Measurements from ENCODE around the gene NRROS. TPM values are rescaled to one million over a fixed set of nuclear protein-coding genes. Genes with fewer than 3 reads are reported as not detected.
A peak's percentile ranks its signal among the peaks of the same experiment; 100 is the strongest.

NRROS gene
- total and polyA plus RNA-seq, 10 of the 15 experiments (the other 5 are each of a cell fraction or from before 2014, with no cell fraction given), result 0.35 to 42.2 (median 12.6) TPM

DNA sequence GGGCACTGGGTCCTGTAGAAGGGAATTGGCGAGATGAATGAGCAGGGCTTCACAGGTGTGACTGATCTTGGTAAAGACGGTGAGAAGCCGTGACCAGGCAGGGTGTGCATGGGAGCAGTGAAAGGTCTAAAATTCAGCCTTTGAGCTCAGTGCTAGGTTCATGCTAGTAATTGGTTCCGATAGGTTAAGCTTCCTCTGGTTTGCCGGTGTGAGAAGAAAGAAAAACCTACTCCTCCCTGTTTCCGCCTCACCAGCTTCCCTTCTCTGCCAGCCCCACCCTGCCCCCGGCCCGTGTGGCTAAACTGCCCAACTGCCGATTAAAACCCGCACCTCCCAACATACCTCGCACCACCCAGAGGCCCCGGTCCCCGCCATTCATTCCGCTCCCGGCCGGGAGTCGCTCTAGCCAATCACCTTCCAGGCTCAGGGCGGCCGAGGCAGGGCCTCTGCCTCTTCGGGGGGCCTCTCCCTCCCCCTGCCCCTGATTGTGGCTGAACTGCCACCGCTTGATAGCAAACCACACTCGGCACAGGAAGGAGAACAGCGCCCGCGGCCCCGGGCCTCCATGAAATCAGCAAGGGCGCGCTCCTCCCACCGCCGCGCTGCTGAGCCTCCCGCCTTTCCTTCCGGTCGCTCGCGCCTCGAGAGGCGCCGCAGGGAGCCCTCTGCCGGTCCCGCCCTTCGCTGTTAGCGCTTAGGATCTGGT is 7.3 kb upstream of the NRROS start (continued):
- TF ChIP-seq HDAC6 (IDR thresholded peaks at IDR 0.05; ENCODE audit: unreplicated experiment) (peak; percentile 80), NR2F1 (conservative IDR thresholded peaks at IDR 0.05) (0 out of 2 replicates have a peak, but pooled peaks have one; percentile 39), RBBP5 (conservative IDR thresholded peaks at IDR 0.05) (no peak), STAT1 (conservative IDR thresholded peaks at IDR 0.05) (no peak), IKZF1 (conservative IDR thresholded peaks at IDR 0.05) (peak; percentile 83), NFXL1 (IDR thresholded peaks at IDR 0.05; ENCODE audit: borderline replicate concordance) (no peak), RELA (IDR thresholded peaks at IDR 0.05; ENCODE audit: borderline replicate concordance, partially characterized antibody) (no peak), YBX1 (IDR thresholded peaks at IDR 0.05) (no peak)
- TF ChIP-seq, protein P1, sequence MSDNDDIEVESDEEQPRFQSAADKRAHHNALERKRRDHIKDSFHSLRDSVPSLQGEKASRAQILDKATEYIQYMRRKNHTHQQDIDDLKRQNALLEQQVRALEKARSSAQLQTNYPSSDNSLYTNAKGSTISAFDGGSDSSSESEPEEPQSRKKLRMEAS (IDR thresholded peaks at IDR 0.05; ENCODE audit: low read depth, low read length), result peak; percentile 69
- TF ChIP-seq, protein P2, sequence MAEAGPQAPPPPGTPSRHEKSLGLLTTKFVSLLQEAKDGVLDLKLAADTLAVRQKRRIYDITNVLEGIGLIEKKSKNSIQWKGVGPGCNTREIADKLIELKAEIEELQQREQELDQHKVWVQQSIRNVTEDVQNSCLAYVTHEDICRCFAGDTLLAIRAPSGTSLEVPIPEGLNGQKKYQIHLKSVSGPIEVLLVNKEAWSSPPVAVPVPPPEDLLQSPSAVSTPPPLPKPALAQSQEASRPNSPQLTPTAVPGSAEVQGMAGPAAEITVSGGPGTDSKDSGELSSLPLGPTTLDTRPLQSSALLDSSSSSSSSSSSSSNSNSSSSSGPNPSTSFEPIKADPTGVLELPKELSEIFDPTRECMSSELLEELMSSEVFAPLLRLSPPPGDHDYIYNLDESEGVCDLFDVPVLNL (IDR thresholded peaks at IDR 0.05; ENCODE audit: low read depth, low read length), result no peak

DNA sequence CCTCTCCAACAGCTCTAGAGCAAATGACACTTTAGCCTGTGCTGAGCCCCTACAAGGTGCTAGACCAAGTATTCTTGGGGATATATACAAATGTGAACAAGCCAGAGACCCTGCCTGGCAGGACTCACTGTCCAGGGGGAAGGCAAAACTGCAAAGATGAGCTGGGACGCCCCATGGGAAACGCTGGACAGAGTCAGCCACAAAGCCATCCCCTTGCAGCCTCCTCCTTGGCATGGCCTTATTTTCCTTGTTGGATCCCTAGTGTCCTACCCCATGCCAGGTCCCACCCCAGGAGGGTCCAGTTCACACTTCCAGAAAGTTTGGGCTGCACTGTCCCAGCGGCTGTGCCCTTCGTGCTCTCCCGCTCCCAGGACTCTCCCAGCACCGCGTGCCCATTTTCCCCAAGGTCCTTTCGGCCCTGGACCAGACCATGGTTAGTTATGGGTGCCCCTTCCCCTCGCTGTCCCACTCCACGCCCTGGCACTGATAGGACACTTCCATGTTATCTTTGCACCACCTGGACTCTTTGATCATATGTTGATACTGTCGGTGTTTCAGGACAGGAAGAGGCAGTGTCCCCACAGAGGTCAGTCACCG is 5.8 kb upstream of the NRROS start:
- in situ Hi-C loops (cut with MboI), result no loop called here
- TF ChIP-seq SMARCA5 (IDR thresholded peaks at IDR 0.05) (0 out of 2 replicates have a peak, but pooled peaks have one; percentile 67), PAX8 (IDR thresholded peaks at IDR 0.05) (no peak), CBFB (IDR thresholded peaks at IDR 0.05; ENCODE audit: low read depth) (no peak), POLR2AphosphoS5 (IDR thresholded peaks at IDR 0.05; ENCODE audit: low read length) (peak; percentile 69), HCFC1 (IDR thresholded peaks at IDR 0.05; ENCODE audit: low read length) (0 out of 2 replicates have a peak, but pooled peaks have one; percentile 4), LARP7 (IDR thresholded peaks at IDR 0.05) (0 out of 2 replicates have a peak, but pooled peaks have one; percentile 42), SMC3 (IDR thresholded peaks at IDR 0.05; ENCODE audit: borderline replicate concordance, low read length) (no peak), POLR2A (IDR thresholded peaks at IDR 0.05; ENCODE audit: low read depth, low read length) (peak; percentile 36; the same call in 1 of the 2 replicates), ETV6 (conservative IDR thresholded peaks at IDR 0.05 in 1 of 2, IDR thresholded peaks at IDR 0.05 in 1 of 2; ENCODE audit: borderline replicate concordance in 1 of 2, low read depth in 1 of 2) (0 out of 4 replicates have a peak, but pooled peaks of 1 of the 2 experiments have one; percentile 1)
- intact Hi-C loops (cut with micrococcal nuclease; ENCODE audit: unreplicated experiment), result loop anchor here (2.0 kb wide), 1 partner anchor 25 kb away; no protein-coding TSS in a partner anchor
- WGBS (ENCODE audit: insufficient coverage, insufficient replicate concordance, low lambda C conversion rate, missing lambda C conversion rate), result 71% methylated on average over 12 of the region's 12 CpGs
- no peaks in the 10 kb centered on the region for H3K9me3 ChIP-seq (replicated peaks; ENCODE audit: control insufficient read depth, insufficient read depth, low read length)
- FAIRE-seq (no peak), DNase-seq (ENCODE audit: low read depth, low spot score) (no peak), ATAC-seq (0 out of 3 replicates have a peak, but pooled peaks have one; percentile 1)
- SMC1A ChIA-PET (ENCODE audit: uncharacterized antibody, unreplicated experiment), result interaction anchor here (4.2 to 8.3 kb wide), 2 partner anchors 9 to 53 kb away, joined by 26 to 82 read pairs; partner anchors contain the start of gene NRROS
- H3K4me2 ChIP-seq (ENCODE audit: control insufficient read depth, insufficient read depth), result peak overlapping the region; percentile 85
- H3K36me3 ChIP-seq (ENCODE audit: control insufficient read depth in 2 of 2, insufficient read depth in 2 of 2, low read length in 1 of 2), result no peaks in the 10 kb centered on the region
- peak overlapping the region; percentile 97 for H3K9ac ChIP-seq (ENCODE audit: control insufficient read depth, insufficient read depth, low read length)
- no peaks in the 10 kb centered on the region for H4K20me1 ChIP-seq (ENCODE audit: control insufficient read depth, insufficient read depth)
- H3K4me3 ChIP-seq, result peak overlapping the region; percentile 72
- H3K4me1 ChIP-seq (ENCODE audit: control insufficient read depth, insufficient read depth, low read length), result peaks cover 42% of the 10 kb centered on the region
- CTCF ChIA-PET, result interaction anchor here (0.7 to 2.1 kb wide), 4 partner anchors 9 to 335 kb away, joined by 3 to 12 read pairs (median 3); partner anchors contain the start of gene PIGZ
- peaks cover 12% of the 10 kb centered on the region for H3K79me2 ChIP-seq (ENCODE audit: control insufficient read depth, insufficient read depth, low read length)
- POLR2A ChIA-PET, result interaction anchor here (0.6 to 5.6 kb wide), 4 partner anchors 7 to 519 kb away, joined by 3 to 59 read pairs (median 12); partner anchors contain the start of gene NRROS
- RAD21 ChIA-PET (ENCODE audit: unreplicated experiment), result interaction anchor here (1.2 to 6.0 kb wide), 3 partner anchors 8 to 51 kb away, joined by 5 to 49 read pairs (median 31); partner anchors contain the start of gene NRROS
- no TSS peak for BruUV-seq (replicated peaks)
- no peak overlapping the region for H2AFZ ChIP-seq (ENCODE audit: control insufficient read depth, low read depth, low read length)
- H3K27ac ChIP-seq (ENCODE audit: control insufficient read depth, insufficient read depth), result peak overlapping the region; percentile 98
- H3K27me3 ChIP-seq (replicated peaks in 1 of 2; ENCODE audit: control insufficient read depth in 2 of 2, insufficient read depth in 2 of 2, low read length in 1 of 2), result no peaks in the 10 kb centered on the region

Data from GM12878 (cell line).